Astrocyte (in vitro differentiated cells and primary cell): ENCODE measurements around the gene HASPIN. TPM values are rescaled to one million over a fixed set of nuclear protein-coding genes. Genes with fewer than 3 reads are reported as not detected.

Experiments used
- DNase-seq: peaks from one replicate; pipeline ENCODE4 v3.0.0-alpha.2; 2010; ENCODE audit warnings: low read depth
- FAIRE-seq: peaks from 2 replicates; lab custom pipeline; 2011; peaks lifted over from hg19 to GRCh38; lab: Jason Lieb, UNC
- H2AFZ ChIP-seq: 2 replicates; pipeline ENCODE4 v1.6.0; 2012; ENCODE audit warnings: low read depth, low read length, inconsistent platforms
- H3K27ac ChIP-seq: 2 replicates; pipeline ENCODE4 v1.5.1; 2011; ENCODE audit warnings: low read depth, low read length, inconsistent platforms
- H3K27me3 ChIP-seq: 2 replicates; pipeline ENCODE4 v1.6.0; 2011; ENCODE audit warnings: low read length, inconsistent platforms; ENCODE audit not compliant: insufficient read depth
- H3K36me3 ChIP-seq: 2 replicates; pipeline ENCODE4 v1.5.1; 2011; ENCODE audit warnings: low read length, inconsistent platforms; ENCODE audit not compliant: insufficient read depth
- H3K4me1 ChIP-seq: 2 replicates; pipeline ENCODE4 v1.5.1; 2011; ENCODE audit warnings: low read length, inconsistent platforms; ENCODE audit not compliant: insufficient read depth
- H3K4me2 ChIP-seq: 2 replicates; pipeline ENCODE4 v1.6.0; 2012; ENCODE audit warnings: low read length, inconsistent platforms
- H3K4me3 ChIP-seq: 2 replicates; pipeline ENCODE4 v1.5.1; 2011; ENCODE audit warnings: low read depth, mild to moderate bottlenecking, low read length, inconsistent platforms; ENCODE audit not compliant: insufficient read depth
- H3K79me2 ChIP-seq: 2 replicates; pipeline ENCODE4 v1.6.0; 2012; ENCODE audit warnings: mild to moderate bottlenecking, low read length, inconsistent platforms; ENCODE audit not compliant: insufficient read depth
- H3K9ac ChIP-seq: 2 replicates; pipeline ENCODE4 v1.6.0; 2012; ENCODE audit warnings: mild to moderate bottlenecking, low read length, inconsistent platforms
- H3K9me3 ChIP-seq: 2 replicates; pipeline ENCODE4 v1.5.1; 2012; ENCODE audit warnings: low read depth, mild to moderate bottlenecking, low read length, inconsistent platforms; ENCODE audit not compliant: insufficient read depth
- H4K20me1 ChIP-seq: 2 replicates; pipeline ENCODE4 v1.6.0; 2012; ENCODE audit warnings: low read length, inconsistent platforms; ENCODE audit not compliant: insufficient read depth
- H3K27ac Mint-ChIP-seq: one replicate; pipeline ENCODE4 v1.8.0; 2021; ENCODE audit warnings: mild to moderate bottlenecking, mixed read lengths; ENCODE audit not compliant: unreplicated experiment
- H3K27me3 Mint-ChIP-seq: one replicate; pipeline ENCODE4 v1.8.0; 2021; ENCODE audit warnings: low read depth, mixed read lengths; ENCODE audit not compliant: unreplicated experiment
- H3K36me3 Mint-ChIP-seq: one replicate; pipeline ENCODE4 v1.8.0; 2021; ENCODE audit warnings: low read depth, mixed read lengths; ENCODE audit not compliant: unreplicated experiment
- H3K4me1 Mint-ChIP-seq: one replicate; pipeline ENCODE4 v1.8.0; 2021; ENCODE audit warnings: low read depth, mixed read lengths; ENCODE audit not compliant: unreplicated experiment
- H3K4me3 Mint-ChIP-seq: one replicate; pipeline ENCODE4 v1.8.0; 2021; ENCODE audit warnings: mild to moderate bottlenecking, moderate library complexity, mixed read lengths; ENCODE audit not compliant: unreplicated experiment
- H3K9me3 Mint-ChIP-seq: one replicate; pipeline ENCODE4 v1.8.0; 2021; ENCODE audit warnings: mild to moderate bottlenecking, mixed read lengths; ENCODE audit not compliant: unreplicated experiment
- CTCF ChIP-seq: IDR thresholded peaks from 2 replicates; pipeline ENCODE4 v1.5.1; 2011; ENCODE audit warnings: low read depth, mild to moderate bottlenecking, inconsistent platforms, low read length, moderate library complexity; ENCODE audit not compliant: insufficient read depth
- EZH2 ChIP-seq: IDR thresholded peaks from 2 replicates; pipeline ENCODE4 v1.6.1; 2012; ENCODE audit warnings: mild to moderate bottlenecking, low read length, inconsistent platforms; ENCODE audit not compliant: insufficient read depth
- total RNA-seq: library from RNA; stranded (reverse); gene quantifications from 2 replicates; pipeline ENCODE4 v1.2.1, GENCODE V29; 2021

Gene HASPIN
- total RNA-seq, 1 donor from 2014 or later: 2.4 TPM

GRCh38 chr17:3750296-3750695, 26.6 kb downstream of the HASPIN start:
- TF ChIP-seq CTCF (no peak), EZH2 (no peak)
- Histone ChIP-seq H3K4me2 (no peak overlapping the region), H4K20me1 (no peaks in the 10 kb centered on the region), H3K4me3 (no peak overlapping the region), H3K79me2 (no peaks in the 10 kb centered on the region), H3K36me3 (no peaks in the 10 kb centered on the region), H3K27me3 (no peaks in the 10 kb centered on the region), H3K27ac (no peak overlapping the region), H3K4me1 (no peaks in the 10 kb centered on the region), H2AFZ (no peak overlapping the region), H3K9me3 (no peaks in the 10 kb centered on the region), H3K9ac (no peak overlapping the region)
- FAIRE-seq: no peak
- Mint-ChIP-seq H3K9me3 (no peaks in the 10 kb centered on the region), H3K4me3 (no peak overlapping the region), H3K27ac (no peak overlapping the region), H3K36me3 (no peaks in the 10 kb centered on the region), H3K4me1 (peaks cover 2% of the 10 kb centered on the region), H3K27me3 (peaks cover 23% of the 10 kb centered on the region)
- no peak for DNase-seq

DNA sequence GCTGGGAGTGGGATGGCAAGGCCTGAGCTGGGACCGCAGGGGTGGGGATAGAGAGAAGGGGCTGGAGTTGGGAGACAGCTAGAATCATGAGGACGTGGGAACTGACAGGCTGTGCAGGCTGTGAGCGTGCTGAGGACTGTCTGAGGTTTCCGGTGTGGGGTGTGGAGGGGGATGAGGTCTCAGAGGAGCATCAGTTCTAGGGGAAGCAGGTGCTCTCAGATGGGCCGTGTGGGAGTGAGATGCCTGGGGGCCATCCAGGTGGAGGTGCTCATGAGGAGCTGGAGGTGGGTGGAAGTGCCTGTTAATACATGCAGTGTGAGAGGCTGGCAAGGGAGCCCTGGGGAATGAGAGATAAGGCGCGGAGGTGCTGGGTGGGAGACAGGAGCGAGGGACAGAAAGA, 27.2 kb downstream of the HASPIN start:
- Histone ChIP-seq H3K9ac (no peak overlapping the region), H3K9me3 (no peaks in the 10 kb centered on the region), H3K27me3 (no peaks in the 10 kb centered on the region), H3K4me2 (no peak overlapping the region), H2AFZ (no peak overlapping the region), H3K36me3 (no peaks in the 10 kb centered on the region), H3K79me2 (no peaks in the 10 kb centered on the region), H3K4me1 (no peaks in the 10 kb centered on the region), H3K4me3 (no peak overlapping the region), H3K27ac (no peak overlapping the region), H4K20me1 (no peaks in the 10 kb centered on the region)
- no peak for DNase-seq
- Mint-ChIP-seq H3K9me3 (no peaks in the 10 kb centered on the region), H3K27ac (no peak overlapping the region), H3K36me3 (no peaks in the 10 kb centered on the region), H3K4me1 (no peaks in the 10 kb centered on the region), H3K4me3 (no peak overlapping the region), H3K27me3 (peaks cover 24% of the 10 kb centered on the region)
- no peak for FAIRE-seq
- TF ChIP-seq CTCF (no peak), EZH2 (no peak)

DNA sequence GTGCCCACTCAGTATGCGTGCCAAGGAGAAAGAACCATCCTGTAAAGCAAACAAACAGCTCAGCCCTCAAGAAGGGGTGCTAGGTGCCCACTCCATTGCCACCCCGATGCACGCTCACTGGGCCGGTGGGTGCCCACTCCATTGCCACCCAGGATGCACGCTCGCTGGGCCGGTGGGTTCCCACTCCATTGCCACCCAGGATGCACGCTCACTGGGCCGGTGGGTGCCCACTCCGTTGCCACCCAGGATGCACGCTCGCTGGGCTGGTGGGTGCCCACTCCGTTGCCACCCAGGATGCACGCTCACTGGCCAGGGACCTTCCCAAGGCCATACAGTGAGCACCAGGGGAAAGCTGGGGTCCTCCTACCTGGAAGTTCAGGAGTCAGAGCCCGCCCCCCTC, 28.1 kb downstream of the HASPIN start:
- DNase-seq (no peak), FAIRE-seq (no peak)
- Histone ChIP-seq H3K36me3 (no peaks in the 10 kb centered on the region), H4K20me1 (no peaks in the 10 kb centered on the region), H3K79me2 (no peaks in the 10 kb centered on the region), H3K9me3 (no peaks in the 10 kb centered on the region), H3K9ac (no peak overlapping the region), H3K4me2 (no peak overlapping the region), H3K27me3 (no peaks in the 10 kb centered on the region), H3K4me1 (no peaks in the 10 kb centered on the region), H2AFZ (no peak overlapping the region), H3K27ac (no peak overlapping the region), H3K4me3 (no peak overlapping the region)
- H3K36me3 Mint-ChIP-seq: no peaks in the 10 kb centered on the region
- no peaks in the 10 kb centered on the region for H3K4me1 Mint-ChIP-seq
- peaks cover 24% of the 10 kb centered on the region for H3K27me3 Mint-ChIP-seq
- no peak overlapping the region for H3K27ac Mint-ChIP-seq
- TF ChIP-seq EZH2 (no peak), CTCF (no peak)
- no peak overlapping the region for H3K4me3 Mint-ChIP-seq
- H3K9me3 Mint-ChIP-seq: no peaks in the 10 kb centered on the region
